HG02571 (cell line): ENCODE measurements around the gene KANK4.

ENCODE experiments used
- ATAC-seq: cut with Tn5 transposase; IDR thresholded peaks from one replicate; pipeline ENCODE4 v1.9.1; 2021; ENCODE audit warnings: mild to moderate bottlenecking, moderate library complexity; ENCODE audit not compliant: unreplicated experiment

KANK4 gene

GRCh38 chr1:62337706-62338631 lies 18.7 kb upstream of the KANK4 start:
- no peak for ATAC-seq

- no peak for ATAC-seq
Measured at GRCh38 chr1:62336995-62337705, 17.9 kb upstream of the KANK4 start.

GRCh38 chr1:62336638-62336994 lies 17.4 kb upstream of the KANK4 start:
- no peak for ATAC-seq

GRCh38 chr1:62335656-62336055 lies 16.4 kb upstream of the KANK4 start:
- ATAC-seq, result no peak

GRCh38 chr1:62334434-62334985 lies 15.3 kb upstream of the KANK4 start:
- ATAC-seq, result no peak

GRCh38 chr1:62333441-62333840 lies 14.2 kb upstream of the KANK4 start:
- ATAC-seq, result no peak

GRCh38 chr1:62327360-62328055 lies 8.3 kb upstream of the KANK4 start:
- no peak for ATAC-seq

GRCh38 chr1:62325681-62326080 lies 6.4 kb upstream of the KANK4 start:
- ATAC-seq, result no peak

- ATAC-seq, result no peak
Measured at GRCh38 chr1:62325081-62325480, 5.8 kb upstream of the KANK4 start.

GRCh38 chr1:62321446-62321845 lies 2.2 kb upstream of the KANK4 start:
- ATAC-seq, result no peak

- no peak for ATAC-seq
Measured at GRCh38 chr1:62318320-62318755, 896 bp downstream of the KANK4 start.

GRCh38 chr1:62317021-62317768 lies 2.0 kb downstream of the KANK4 start:
- no peak for ATAC-seq

GRCh38 chr1:62316135-62316534 lies 3.1 kb downstream of the KANK4 start:
- no peak for ATAC-seq

- ATAC-seq, result no peak
Measured at GRCh38 chr1:62315387-62315786, 3.8 kb downstream of the KANK4 start.

- no peak for ATAC-seq
Measured at GRCh38 chr1:62314454-62315350, 4.5 kb downstream of the KANK4 start.

- no peak for ATAC-seq
Measured at GRCh38 chr1:62312698-62313097, 6.5 kb downstream of the KANK4 start.

- ATAC-seq, result no peak
Measured at GRCh38 chr1:62311473-62311943, 7.7 kb downstream of the KANK4 start.

GRCh38 chr1:62309906-62310305 lies 9.3 kb downstream of the KANK4 start:
- no peak for ATAC-seq

- ATAC-seq, result no peak
Measured at GRCh38 chr1:62308606-62309005, 10.6 kb downstream of the KANK4 start.
